ENCODE results near the gene HNRNPUL1. TPM values are rescaled to one million over a fixed set of nuclear protein-coding genes. Genes with fewer than 3 reads are reported as not detected.

The HNRNPUL1 gene
- total and polyA plus RNA-seq, 10 of the 15 experiments (the other 5 are each of a cell fraction or from before 2014, with no cell fraction given): 11.1 to 276 (median 117) TPM

GRCh38 chr19:41296433-41296871 lies 32.3 kb downstream of the HNRNPUL1 start:
- in situ Hi-C loops (cut with MboI): no loop called here
- ATAC-seq: peak; percentile 22
- no peak overlapping the region for H3K4me3 ChIP-seq
- POLR2A ChIA-PET: interaction anchor here (1.0 kb wide), 1 partner anchor 30 kb away, joined by 3 read pairs; no protein-coding TSS in a partner anchor
- peak overlapping the region; percentile 47; the same call in 1 of the 2 replicates for H3K4me2 ChIP-seq (ENCODE audit: control insufficient read depth, insufficient read depth)
- SMC1A ChIA-PET (ENCODE audit: uncharacterized antibody, unreplicated experiment): interaction anchor here (1.0 to 4.1 kb wide), 2 partner anchors 11 to 25 kb away, joined by 3 to 36 read pairs; no protein-coding TSS in a partner anchor
- no peak overlapping the region for H3K9ac ChIP-seq (ENCODE audit: control insufficient read depth, insufficient read depth, low read length)
- peak overlapping the region; percentile 95 for H3K27ac ChIP-seq (ENCODE audit: control insufficient read depth, insufficient read depth)
- peaks cover 10% of the 10 kb centered on the region for H3K79me2 ChIP-seq (ENCODE audit: control insufficient read depth, insufficient read depth, low read length)
- H2AFZ ChIP-seq (ENCODE audit: control insufficient read depth, low read depth, low read length): no peak overlapping the region
- H3K27me3 ChIP-seq (replicated peaks in 1 of 2; ENCODE audit: control insufficient read depth in 2 of 2, insufficient read depth in 2 of 2, low read length in 1 of 2): no peaks in the 10 kb centered on the region
- FAIRE-seq: no peak
- H4K20me1 ChIP-seq (ENCODE audit: control insufficient read depth, insufficient read depth): no peaks in the 10 kb centered on the region
- RAD21 ChIA-PET (ENCODE audit: unreplicated experiment): interaction anchor here (1.5 to 3.4 kb wide), 3 partner anchors 11 to 143 kb away, joined by 4 to 23 read pairs (median 6); partner anchors contain the start of gene DMAC2
- no peaks in the 10 kb centered on the region for H3K9me3 ChIP-seq (replicated peaks; ENCODE audit: control insufficient read depth, insufficient read depth, low read length)
- peaks cover 52 to 69% of the 10 kb centered on the region in 2 experiments for H3K36me3 ChIP-seq (ENCODE audit: control insufficient read depth in 2 of 2, insufficient read depth in 2 of 2, low read length in 1 of 2)
- no TSS peak for BruUV-seq (replicated peaks)
- DNase-seq (ENCODE audit: low read depth, low spot score): no peak
- intact Hi-C loops (cut with micrococcal nuclease; ENCODE audit: unreplicated experiment): no loop called here
- CTCF ChIA-PET: interaction anchor here (2.1 to 7.5 kb wide), 3 partner anchors 12 to 33 kb away, joined by 11 to 50 read pairs (median 13); partner anchors contain the start of gene HNRNPUL1
- TF ChIP-seq EGR1 (IDR thresholded peaks at IDR 0.05; ENCODE audit: borderline replicate concordance in 1 of 2, low read depth in 2 of 2, low read length in 2 of 2): no peak
- TF ChIP-seq TCF3 (IDR thresholded peaks at IDR 0.05; ENCODE audit: borderline replicate concordance, insufficient read depth, low read depth, low read length): no peak
- TF ChIP-seq RUNX3 (IDR thresholded peaks at IDR 0.05; ENCODE audit: low read length): peak; percentile 55; the same call in 1 of the 2 replicates
- H3K4me1 ChIP-seq (ENCODE audit: control insufficient read depth, insufficient read depth, low read length): peaks cover 43% of the 10 kb centered on the region
- WGBS (ENCODE audit: insufficient coverage, insufficient replicate concordance, low lambda C conversion rate, missing lambda C conversion rate): 23% methylated on average over 2 of the region's 2 CpGs

- Histone ChIP-seq H3K4me2 (ENCODE audit: control insufficient read depth, insufficient read depth) (peak overlapping the region; percentile 92), H3K9me3 (replicated peaks; ENCODE audit: control insufficient read depth, insufficient read depth, low read length) (no peaks in the 10 kb centered on the region), H2AFZ (ENCODE audit: control insufficient read depth, low read depth, low read length) (no peak overlapping the region), H3K9ac (ENCODE audit: control insufficient read depth, insufficient read depth, low read length) (peak overlapping the region; percentile 54), H3K4me3 (peak overlapping the region; percentile 1; the same call in 1 of the 2 replicates), H3K27me3 (replicated peaks in 1 of 2; ENCODE audit: control insufficient read depth in 2 of 2, insufficient read depth in 2 of 2, low read length in 1 of 2) (no peaks in the 10 kb centered on the region), H4K20me1 (ENCODE audit: control insufficient read depth, insufficient read depth) (no peaks in the 10 kb centered on the region), H3K79me2 (ENCODE audit: control insufficient read depth, insufficient read depth, low read length) (peaks cover 10% of the 10 kb centered on the region), H3K27ac (ENCODE audit: control insufficient read depth, insufficient read depth) (peak overlapping the region; percentile 95), H3K4me1 (ENCODE audit: control insufficient read depth, insufficient read depth, low read length) (peaks cover 56% of the 10 kb centered on the region), H3K36me3 (ENCODE audit: control insufficient read depth in 2 of 2, insufficient read depth in 2 of 2, low read length in 1 of 2) (peaks cover 49 to 59% of the 10 kb centered on the region in 2 experiments)
- ChIA-PET POLR2A (interaction anchor here (0.5 to 3.2 kb wide), 5 partner anchors 13 to 516 kb away, joined by 3 to 11 read pairs (median 4); partner anchors contain the start of gene HNRNPUL1), CTCF (interaction anchor here (0.6 to 7.5 kb wide), 14 partner anchors 8 to 1074 kb away, joined by 3 to 50 read pairs (median 4); partner anchors contain the start of genes B9D2 and HNRNPUL1), RAD21 (ENCODE audit: unreplicated experiment) (interaction anchor here (1.0 to 3.4 kb wide), 8 partner anchors 10 to 142 kb away, joined by 3 to 23 read pairs (median 4); partner anchors contain the start of gene DMAC2), SMC1A (ENCODE audit: uncharacterized antibody, unreplicated experiment) (interaction anchor here (0.6 to 4.1 kb wide), 7 partner anchors 10 to 888 kb away, joined by 3 to 36 read pairs (median 4); partner anchors contain the start of genes B9D2 and HNRNPUL1)
- in situ Hi-C loops (cut with MboI) (no loop called here), intact Hi-C loops (cut with micrococcal nuclease; ENCODE audit: unreplicated experiment) (no loop called here)
- ATAC-seq (peak; percentile 94), DNase-seq (ENCODE audit: low read depth, low spot score) (peak; percentile 64), FAIRE-seq (peak; percentile 93)
- BruUV-seq (replicated peaks): no TSS peak
- WGBS (ENCODE audit: insufficient coverage, insufficient replicate concordance, low lambda C conversion rate, missing lambda C conversion rate): 3% methylated on average over 7 of the region's 7 CpGs
- TF ChIP-seq CBFB (IDR thresholded peaks at IDR 0.05; ENCODE audit: low read depth) (no peak), MXI1 (IDR thresholded peaks at IDR 0.05; ENCODE audit: low read depth, low read length) (0 out of 2 replicates have a peak, but pooled peaks have one; percentile 29), POLR2AphosphoS2 (IDR thresholded peaks at IDR 0.05; ENCODE audit: low read depth, low read length) (no peak), SMAD1 (IDR thresholded peaks at IDR 0.05; ENCODE audit: low read depth, partially characterized antibody) (no peak), MEF2B (IDR thresholded peaks at IDR 0.05; ENCODE audit: partially characterized antibody, poor library complexity, severe bottlenecking) (no peak), DPF2 (IDR thresholded peaks at IDR 0.05) (no peak), IRF4 (IDR thresholded peaks at IDR 0.05; ENCODE audit: low read depth, low read length) (peak; percentile 68), BACH1 (IDR thresholded peaks at IDR 0.05; ENCODE audit: borderline replicate concordance) (no peak), POU2F2 (IDR thresholded peaks at IDR 0.05; ENCODE audit: borderline replicate concordance, low read depth, low read length) (peak; percentile 97), ZNF384 (IDR thresholded peaks at IDR 0.05; ENCODE audit: borderline replicate concordance, low read depth, low read length) (no peak), CREB1 (IDR thresholded peaks at IDR 0.05; ENCODE audit: low read depth) (peak; percentile 93), STAT3 (IDR thresholded peaks at IDR 0.05; ENCODE audit: low read depth, low read length) (no peak), LARP7 (IDR thresholded peaks at IDR 0.05) (no peak), FOXK2 (IDR thresholded peaks at IDR 0.05) (no peak), FOXM1 (IDR thresholded peaks at IDR 0.05; ENCODE audit: low read depth, low read length) (no peak)
These were observed 33.6 kb downstream of the HNRNPUL1 start for GRCh38 chr19:41297628-41298347.
